SK-N-DZ (cell line): ENCODE measurements around the gene PLA2G4D.
"Not testable (repeated sequence)": the region's sequence is repeated elsewhere in the genome, so short reads cannot be mapped to it uniquely, and the experiment has no call there.

Source experiments
- DNase-seq: peaks from one replicate; pipeline ENCODE4 v3.0.0-alpha.2; 2015; ENCODE audit warnings: low spot score

The PLA2G4D gene

GRCh38 chr15:42091753-42092397 is 2.5 kb downstream of the PLA2G4D start:
- not testable (repeated sequence) for DNase-seq

DNA sequence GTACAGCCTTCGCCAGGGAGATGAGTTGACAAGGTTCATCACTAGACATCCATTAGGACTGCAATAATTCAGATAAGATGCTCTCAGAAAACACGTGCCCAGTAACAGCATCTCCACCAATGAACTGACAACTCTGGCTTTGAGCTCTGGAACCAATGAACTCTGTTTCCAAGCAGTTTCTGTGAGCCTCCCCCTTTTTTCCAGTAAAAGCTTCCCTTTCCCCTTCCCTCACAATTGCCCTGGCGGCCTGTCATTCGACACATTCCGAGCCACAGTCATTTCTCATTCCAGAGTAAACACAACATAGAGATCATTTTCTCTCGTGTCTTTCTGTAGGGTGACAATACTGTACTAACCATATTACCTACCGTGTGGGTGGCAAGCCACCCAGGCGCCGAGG is 3.6 kb downstream of the PLA2G4D start:
- DNase-seq, result no peak

DNA sequence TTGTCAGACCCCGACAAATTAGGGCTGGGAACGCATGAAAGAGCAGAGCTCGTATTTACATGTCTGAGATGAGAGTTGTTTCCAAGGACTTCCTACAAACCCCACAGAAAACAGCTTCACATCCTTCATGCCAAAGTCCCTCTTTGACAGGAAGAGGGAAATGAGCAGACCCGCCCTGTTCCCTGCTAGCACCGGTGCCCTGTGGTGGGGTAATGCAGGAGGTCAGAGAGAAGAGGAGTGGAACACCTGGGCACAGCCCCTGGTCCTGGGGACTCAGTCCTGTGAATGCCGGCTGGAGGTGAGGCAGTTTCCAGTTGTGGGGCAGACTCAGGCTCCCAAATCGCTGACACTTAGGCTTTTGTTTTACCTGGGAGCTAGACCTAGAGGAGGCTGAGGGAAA is 4.0 kb downstream of the PLA2G4D start:
- no peak for DNase-seq

GRCh38 chr15:42089942-42090341 is 4.4 kb downstream of the PLA2G4D start:
- DNase-seq, result no peak

- DNase-seq, result no peak
These were observed 5.3 kb downstream of the PLA2G4D start for GRCh38 chr15:42088801-42089640.

- no peak for DNase-seq
These were observed 6.2 kb downstream of the PLA2G4D start for GRCh38 chr15:42087926-42088800.

DNA sequence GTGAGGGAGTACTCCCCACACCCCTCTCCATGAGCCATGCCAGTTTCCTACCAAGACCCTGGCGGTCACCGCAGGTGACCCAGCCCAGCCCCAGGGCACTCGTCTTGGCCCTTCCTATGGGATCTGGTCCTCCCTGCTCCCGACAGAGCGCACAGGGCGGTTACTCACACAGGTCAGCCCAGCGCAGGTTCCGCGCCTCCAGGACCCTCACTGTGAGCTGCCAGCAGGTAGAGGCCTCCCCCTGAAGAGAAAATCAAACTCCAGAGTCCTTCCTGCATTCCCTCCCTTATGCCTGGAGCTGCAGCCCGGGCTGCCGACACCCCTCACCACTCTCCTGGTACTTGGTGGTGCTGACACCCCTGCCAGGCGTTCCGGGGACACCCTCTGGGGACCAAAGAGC is 6.9 kb downstream of the PLA2G4D start:
- DNase-seq, result no peak

- no peak for DNase-seq
These were observed 8.6 kb downstream of the PLA2G4D start for GRCh38 chr15:42085721-42086120.

DNA sequence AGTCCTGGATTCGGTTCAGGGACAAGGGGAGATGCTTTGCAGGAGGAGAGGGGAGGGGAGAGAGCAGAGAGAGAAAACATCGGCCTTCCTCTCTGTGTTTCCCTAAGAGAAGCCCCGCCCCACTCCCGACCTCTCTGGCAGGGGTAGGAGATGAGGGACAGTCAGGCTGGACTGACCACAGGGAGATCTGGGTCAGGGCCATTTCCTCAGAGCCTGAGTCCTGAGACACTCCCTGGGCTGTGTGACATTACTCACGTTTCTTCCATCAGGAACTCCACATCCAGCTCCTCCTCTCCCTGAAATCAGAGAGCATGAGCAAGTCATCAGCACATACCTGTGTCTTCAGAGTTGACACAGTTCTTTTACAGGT is 9.1 kb downstream of the PLA2G4D start:
- no peak for DNase-seq

DNA sequence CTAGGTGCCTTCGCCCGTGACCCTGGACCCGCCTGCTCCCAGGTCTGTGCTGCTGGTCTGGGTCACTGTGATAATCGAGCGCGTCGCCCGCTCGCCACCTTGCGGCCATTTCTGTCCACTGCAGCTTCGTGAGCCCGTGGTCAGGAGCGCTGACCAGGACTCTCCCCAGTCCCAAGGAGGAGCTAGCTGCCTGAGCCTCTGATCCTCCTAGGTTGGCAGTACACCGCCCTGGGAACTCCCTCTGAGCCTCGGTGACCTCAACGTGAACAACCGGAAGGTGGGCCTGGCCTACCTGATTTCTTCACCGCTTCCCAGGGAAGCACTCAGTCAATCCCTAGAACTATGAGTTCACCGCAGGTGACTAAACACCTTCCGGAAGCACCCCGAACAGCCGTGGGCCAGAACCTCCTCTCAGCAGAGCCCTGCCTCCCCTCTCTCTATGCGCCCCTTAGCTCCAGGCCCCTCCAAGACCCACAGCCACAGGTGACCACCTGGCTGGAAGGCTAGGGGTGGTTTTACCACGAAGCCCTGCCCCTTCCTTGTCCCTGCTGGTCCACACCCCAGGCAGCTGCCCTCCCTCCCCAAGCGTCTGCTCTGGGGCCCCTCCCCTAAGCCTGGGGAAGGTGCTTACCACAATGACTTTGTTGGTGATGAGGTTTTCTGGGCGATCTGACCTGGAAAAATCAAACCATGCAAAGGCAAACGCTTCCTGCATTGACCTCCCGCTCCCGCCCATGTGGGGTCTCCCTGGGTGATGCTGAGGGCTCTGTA is 9.7 kb downstream of the PLA2G4D start:
- DNase-seq, result peak; percentile 61

DNA sequence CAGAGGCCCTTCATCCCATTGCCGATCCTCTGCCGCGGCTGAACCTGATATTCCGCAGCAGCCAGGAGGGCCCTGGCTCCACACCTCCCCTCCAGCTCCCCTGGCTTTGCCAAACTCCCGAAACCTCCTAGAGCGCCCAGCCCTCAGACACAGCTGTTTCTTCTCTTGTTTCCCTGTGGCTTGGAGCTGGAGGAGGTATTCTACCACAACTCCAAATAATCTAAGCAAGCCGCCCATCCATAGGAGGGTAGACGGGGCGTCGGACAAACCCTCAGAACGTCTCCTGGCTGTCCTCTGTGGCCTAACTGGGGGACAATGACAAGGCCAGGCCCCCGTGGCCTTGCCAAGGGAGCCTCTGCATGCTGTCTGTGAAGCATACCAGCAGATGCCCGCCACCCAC is 10.4 kb downstream of the PLA2G4D start:
- no peak for DNase-seq

GRCh38 chr15:42083605-42083908 is 10.8 kb downstream of the PLA2G4D start:
- no peak for DNase-seq

DNA sequence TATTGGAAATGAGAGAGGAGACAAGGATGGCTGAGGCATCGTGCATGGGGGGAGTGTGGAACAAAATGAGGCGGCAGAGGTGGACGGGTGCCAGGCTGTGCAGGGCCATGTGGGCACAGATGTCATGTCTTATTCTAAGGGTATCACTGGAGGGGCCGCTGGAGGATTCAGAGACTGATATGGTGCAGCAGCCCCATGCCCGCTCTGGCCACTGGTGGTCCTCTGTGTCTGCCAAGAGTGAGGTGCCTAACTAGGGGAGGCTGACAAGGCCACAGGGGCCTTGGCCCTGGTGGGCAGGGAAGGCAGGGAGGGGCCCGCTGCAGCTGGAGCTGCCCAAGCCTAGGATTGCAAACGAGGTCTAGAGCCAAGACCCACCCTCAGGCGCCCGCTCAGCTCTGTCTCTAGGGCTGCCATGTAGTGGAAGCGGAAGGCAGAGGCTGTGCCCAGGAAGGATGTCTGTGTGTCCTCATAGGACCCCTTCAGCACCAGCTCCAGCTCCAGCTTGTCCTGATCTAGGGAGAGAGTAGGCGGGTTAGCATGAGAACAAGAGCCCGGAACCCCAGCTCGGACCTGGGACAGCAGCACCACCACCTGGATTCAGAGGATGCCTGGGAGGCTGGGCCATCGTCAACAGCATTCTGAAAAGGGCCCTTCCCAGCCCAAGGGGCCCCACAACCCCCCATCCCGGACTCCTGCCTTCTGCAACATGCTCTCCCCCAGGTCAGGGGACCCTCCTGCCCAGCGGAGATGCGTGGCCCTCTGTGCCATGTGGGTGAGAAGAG is 11.3 kb downstream of the PLA2G4D start:
- no peak for DNase-seq

DNA sequence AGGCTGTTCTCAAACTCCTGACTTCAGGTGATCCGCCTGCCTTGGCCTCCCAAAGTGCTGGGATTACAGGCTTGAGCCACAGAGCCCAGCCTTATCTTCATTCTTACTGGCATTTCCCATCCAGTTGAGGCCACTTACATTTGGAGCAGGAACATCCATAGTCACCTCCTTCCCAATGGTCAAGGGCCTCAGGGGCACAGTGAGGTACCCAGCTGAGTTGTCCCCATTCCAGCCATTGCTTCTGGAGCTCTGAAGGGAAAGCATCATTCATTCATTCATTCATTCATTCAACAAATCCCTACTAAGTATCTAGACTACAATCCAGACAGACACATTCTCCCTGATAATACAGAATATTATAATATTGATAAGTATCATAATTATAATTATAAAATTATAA is 12.2 kb downstream of the PLA2G4D start:
- no peak for DNase-seq

DNA sequence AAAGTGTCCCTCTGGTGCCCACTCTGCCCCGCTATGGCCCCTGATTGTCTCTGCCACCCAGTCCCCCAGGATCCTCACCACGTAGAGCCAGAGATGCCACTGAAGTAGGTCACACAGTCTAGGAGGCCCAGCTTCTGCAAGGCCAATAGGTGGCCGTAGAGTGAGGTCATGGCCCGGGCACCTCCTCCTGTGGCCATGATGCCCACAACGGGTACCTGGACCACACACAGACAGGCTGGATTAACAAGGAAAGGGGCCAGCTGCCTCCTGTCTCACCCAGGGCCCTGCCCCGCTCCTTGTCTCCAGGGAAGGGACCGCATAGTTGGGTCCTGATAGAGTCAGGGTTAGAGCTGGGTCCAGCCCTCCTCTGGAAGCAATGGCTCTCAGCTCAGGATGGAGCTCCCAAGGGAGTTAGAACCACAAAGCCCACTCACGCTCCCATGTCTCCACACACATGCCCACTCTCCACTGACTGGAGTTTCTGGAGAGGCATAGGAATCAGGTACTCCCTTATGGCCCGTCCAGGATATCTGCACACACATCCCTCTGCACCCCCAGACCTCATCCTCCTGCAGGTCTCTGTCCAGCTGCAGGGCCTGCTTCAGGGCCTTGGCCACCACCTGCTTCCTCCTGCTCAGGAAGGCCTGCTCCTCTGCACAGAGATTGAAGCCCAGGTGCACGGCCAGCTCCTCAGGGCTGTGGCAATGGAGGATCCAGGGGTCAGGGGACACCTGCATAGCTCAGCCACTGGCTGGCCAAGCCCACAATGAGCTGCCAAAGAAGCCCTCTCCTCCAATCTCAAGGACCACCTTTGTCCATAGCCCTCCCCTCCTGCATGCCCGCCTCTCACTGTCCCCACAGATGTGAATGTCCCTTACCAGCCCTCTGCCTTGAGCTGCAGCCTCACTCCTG is 13.2 kb downstream of the PLA2G4D start:
- DNase-seq, result no peak

- no peak for DNase-seq
These were observed 14.0 kb downstream of the PLA2G4D start for GRCh38 chr15:42080186-42080918.

DNA sequence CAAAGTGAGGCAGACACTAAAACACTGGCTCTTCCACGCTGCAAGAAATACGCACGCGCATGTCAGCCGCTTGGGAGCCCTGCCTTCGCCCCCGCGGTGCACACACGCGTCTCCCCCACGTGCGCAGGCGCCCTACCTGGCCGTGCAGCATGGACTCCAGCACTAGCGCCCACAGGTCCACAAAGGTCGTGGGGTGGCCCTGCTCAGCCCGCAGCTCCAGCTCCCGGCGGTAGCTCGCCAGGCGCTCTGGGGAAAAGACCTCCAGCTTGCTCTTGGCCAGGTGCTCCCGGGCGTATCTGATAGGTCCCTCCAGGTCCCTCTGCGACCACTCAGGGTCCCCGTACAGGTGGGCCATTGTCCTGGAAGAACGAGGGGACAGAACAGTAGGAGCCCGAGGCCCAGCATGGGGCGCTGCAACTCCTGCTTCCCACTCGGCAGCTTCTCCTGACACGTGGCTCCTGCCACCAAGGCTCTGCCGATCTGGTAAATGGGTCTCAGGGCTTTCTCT is 14.9 kb downstream of the PLA2G4D start:
- DNase-seq, result no peak

DNA sequence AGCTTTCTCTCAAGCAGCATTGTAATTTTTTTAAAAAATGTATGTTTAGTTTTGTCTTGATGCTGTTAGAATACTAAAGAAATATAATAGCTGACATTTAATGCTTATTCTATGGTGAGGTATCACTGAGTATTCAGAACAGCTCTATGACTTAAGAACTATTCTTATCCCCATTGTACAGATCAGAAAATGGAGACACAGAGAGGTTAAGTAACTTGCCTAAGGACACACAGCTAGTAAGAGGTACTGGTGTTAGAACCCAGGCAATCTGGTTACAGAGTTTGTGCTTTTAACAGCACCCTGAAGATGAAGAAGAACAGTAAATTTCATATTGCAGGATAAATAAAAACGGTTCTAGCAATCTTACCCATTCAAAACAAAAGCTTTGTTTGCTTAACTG is 15.5 kb downstream of the PLA2G4D start:
- no peak for DNase-seq

- no peak for DNase-seq
These were observed 16.7 kb downstream of the PLA2G4D start for GRCh38 chr15:42077689-42078088.
